ENCODE results near the gene PSMF1. TPM values are rescaled to one million over a fixed set of nuclear protein-coding genes. Genes with fewer than 3 reads are reported as not detected.

Gene PSMF1
- total RNA-seq, 1 donor from 2014 or later, result 20.7 TPM

DNA sequence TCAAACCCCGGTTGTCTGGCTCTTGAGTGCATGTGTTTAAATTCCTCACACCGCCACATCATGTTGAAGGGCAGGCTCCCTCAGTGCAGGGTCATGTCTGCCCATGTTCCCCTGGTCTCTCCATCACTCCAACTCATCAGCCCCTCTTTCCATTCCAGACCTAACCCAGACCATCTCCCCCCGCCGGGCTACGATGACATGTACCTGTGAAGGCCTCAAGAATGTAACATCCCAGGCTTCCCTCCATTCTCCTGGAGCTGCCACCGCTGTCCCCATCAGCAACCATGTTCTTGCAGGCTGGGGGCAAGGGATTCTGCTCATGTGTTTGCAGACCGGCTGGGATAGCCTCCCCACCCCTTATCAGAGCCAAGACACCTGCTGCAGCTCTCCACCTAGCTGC lies 46.5 kb downstream of the PSMF1 start:
- DNase-seq, result no peak

DNA sequence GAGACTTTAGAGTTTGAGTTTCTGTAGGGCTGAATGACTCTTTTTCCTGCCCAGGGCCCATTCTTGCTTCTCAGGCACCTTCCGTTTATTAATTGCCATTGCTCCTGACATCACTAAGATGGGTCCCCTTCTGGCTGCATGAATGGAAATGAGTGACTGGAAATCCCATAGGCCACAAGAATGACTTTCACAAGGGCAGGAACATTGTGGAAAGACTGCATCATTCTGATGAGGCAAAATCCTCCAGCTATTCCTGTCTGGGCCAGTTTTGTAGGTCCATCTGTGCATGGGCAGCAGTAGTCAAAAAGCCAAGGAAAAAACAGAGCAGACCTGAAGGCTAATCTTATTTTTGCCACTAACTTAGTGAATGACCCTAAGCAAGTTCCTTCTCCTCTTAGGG lies 47.1 kb downstream of the PSMF1 start:
- DNase-seq, result no peak

DNA sequence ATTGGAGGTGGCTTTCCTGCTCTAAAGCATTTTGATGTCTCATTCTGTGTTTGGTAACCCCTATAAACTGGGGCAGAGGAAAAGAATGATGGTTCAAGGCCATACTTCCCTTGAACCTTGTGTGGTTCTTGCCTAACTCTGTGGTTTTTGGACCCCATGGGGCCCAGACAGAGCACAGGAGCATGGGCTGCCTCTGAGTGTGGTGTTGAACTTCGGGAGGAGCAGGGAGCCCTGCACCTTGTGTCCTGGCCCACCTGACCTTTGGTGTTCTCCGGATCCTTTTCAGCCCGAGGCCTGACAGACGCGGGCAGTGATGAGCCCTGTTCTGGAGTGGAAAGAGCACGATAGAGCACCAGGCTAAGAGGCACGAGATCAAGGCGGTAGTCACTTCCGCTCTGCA lies 47.5 kb downstream of the PSMF1 start:
- no peak for DNase-seq

DNA sequence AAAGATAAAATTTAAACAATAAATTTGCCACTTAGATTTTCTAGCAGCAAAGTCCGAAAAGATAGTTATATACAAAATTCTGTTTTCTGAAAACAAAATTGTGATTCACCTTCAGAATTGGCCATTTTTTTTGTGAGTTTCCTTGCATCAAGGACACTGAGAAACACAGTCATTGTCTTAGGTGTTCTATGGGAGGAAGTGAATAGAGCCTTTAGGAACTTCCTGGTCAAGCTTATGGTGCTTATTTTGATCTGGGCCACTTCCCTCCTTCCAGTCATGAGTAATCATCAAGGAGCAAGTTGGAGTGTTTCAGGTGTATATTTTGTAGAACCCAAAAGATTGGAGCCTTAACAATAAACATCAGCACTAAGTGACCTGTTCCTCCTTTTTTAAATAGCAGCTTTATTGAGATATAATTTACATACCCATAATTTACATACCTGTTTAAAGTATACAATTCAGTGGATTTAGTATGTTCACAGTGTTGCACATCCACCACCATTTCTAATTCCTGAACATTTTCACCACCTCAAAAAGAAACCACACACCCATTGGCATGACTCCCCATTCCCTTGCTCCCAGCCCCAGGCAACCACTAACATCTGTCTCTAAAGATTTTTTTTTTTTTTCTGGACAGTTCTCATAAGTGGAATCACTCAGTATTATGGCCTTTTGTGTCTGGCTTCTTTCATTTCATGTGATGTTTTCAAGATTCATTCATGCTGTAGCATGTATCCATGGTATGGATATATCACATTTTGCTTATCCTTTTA lies 48.7 kb downstream of the PSMF1 start:
- DNase-seq, result no peak

DNA sequence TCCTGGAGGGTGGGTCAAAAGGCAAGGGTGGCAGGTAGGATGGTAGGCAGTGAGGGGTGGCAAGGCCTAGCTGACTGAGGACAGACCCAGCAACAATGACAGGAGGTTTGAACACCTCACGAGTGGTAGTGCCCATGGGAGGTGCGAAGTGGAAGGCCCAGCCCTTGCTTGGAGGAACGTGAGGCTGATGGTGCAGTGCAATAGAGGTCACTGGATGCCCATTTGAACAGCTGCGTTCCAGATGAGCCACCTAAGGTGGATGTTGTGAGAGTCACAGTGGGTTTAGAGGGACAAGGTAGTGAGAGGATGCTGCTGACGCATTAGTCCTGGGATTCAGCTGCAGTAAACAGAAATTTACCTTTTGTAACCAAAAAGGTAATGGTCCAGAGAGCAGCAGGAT lies 50.8 kb downstream of the PSMF1 start:
- no peak for DNase-seq

DNA sequence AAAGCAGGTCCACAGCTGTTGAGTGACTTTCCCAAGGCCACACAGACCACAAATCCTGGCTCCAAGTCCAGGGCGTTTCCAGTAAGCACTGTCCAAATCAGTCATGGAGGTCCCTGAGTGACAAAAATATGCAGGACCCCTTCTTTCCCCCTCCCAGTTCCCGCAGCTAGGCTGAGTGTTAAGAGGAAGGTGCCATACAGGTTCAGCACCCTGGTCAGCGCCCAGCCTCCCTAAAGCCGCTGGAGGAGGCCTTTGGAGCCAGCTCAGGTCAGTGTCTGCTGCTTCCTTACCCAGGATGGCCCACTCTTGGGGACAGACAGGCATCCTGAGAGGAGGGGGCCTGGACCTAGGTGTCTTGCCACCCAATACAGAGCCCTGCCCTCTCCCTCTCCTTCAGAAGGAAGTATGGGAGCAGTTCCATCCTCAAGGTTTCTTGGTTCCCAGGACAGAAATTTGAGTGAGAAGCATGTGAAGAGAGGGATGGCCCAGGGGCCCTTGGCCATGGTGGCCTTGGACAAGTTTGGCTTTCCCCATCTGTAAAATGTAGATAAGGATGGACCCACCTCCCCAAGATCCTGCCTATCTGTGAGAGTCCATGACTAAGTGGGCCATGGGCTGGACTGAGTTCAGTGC lies 53.2 kb downstream of the PSMF1 start:
- no peak for DNase-seq

DNA sequence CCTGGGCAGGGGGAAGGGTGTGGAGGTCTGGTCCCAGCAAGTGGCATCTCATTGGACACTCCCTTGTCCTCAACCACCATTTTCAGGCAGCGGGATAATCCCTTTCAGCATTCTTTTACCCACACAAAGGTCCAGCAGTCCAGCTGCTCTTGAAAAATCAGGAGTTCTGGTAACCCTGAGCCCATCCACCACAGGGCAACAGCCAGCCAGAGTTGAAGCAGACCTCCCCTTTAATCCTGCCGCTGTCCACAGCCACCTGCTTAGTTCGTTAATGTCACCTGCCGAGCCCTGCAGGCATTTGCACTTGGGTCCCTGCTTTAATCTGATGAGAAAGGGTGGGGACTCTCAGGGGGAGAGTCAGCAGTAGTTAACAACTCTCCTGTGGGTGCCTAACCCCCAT lies 55.3 kb downstream of the PSMF1 start:
- no peak for DNase-seq

DNA sequence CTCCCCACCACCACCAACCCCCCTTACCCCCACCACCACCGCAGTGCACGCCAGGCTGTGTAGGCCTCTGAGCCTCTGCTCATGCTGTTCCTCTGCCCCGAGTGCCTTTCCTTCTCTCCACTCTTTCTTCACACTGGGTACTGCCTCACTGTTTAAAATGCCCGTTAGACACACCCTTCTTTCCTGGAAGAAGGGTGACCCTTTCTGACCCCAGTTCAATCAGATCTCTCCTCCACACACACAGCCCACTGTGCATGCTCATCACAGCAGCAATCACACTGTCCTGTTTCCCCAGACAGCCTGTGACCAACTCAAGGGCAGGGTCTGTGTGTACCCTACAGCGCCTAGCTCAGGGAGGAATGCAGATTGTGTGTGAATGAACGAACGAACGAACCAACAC lies 56.4 kb downstream of the PSMF1 start:
- no peak for DNase-seq

DNA sequence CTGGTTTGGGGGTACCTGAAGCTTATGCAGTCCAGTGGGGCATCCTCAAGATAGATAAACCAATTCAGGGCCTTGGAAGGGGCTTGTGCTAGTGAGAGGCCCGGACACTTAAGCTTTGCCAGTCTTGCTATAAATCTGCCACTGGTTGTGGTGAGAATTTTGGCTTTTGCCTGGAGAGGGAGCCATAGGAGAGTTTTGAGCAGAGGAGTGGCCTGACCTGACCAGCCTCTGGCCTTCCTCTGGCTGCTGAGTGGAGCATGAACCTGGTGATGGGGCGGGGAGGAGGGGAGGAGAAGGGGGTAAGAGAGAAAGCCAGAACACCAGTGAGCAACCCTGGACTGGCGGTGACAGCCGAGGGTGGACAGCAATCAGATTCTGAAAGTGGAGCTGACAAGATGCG lies 59.3 kb downstream of the PSMF1 start:
- no peak for DNase-seq

DNA sequence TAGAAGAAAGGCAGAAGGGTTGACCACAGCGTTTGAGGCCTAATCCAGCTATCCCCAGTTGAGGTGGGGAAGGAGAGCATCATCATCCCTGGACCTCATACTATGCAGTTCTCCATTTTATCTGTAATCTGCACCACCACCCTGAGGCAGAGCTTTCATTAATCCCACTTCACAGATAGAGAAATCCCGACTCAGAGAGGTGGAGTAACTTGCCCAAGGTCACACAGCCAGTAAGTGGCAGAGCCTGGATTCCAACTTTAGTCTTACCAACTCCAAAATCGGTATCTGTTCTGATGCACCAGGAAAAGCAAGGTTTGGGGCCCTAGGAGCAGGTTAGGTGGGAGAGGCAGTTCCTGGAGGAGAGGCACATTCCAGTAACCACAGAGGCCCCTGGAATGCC lies 59.7 kb downstream of the PSMF1 start:
- no peak for DNase-seq

DNA sequence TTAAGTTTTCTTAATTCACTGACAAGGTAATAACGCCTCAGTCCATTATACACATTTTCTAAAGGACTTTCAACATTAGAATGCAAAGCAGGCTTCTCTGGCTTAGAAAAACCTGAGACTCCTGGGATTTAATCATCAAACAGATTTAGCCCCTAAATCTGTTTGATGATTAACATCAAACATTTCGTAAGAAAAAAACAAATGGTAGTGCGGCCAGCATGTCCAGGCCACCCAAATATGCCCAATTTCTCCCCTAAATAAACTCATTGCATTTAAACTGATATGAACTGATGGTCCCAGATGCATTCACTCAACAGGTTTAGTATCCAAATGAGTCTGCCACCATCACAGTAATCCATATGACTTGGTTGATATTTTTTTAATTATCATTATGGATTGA lies 60.2 kb downstream of the PSMF1 start:
- DNase-seq, result no peak

DNA sequence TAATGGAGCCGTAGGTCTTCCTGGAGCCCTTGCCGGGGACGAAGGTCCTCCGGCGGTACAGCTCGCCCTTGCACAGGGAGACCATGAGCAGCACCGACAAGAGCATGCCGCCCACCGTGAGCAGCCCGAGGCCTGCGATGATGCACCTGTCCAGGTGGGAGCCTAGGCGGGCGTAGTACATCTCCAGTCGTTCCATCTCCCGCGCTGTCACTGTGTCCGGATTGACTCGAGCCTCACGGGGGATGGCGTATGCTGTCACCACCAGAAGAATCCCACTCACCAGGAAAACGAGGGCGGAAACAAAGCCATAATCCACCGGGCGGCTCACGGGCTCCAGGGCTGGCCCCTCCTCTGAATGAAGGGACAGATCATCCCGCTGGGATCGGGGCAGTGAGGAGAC lies 62.5 kb downstream of the PSMF1 start:
- no peak for DNase-seq

DNA sequence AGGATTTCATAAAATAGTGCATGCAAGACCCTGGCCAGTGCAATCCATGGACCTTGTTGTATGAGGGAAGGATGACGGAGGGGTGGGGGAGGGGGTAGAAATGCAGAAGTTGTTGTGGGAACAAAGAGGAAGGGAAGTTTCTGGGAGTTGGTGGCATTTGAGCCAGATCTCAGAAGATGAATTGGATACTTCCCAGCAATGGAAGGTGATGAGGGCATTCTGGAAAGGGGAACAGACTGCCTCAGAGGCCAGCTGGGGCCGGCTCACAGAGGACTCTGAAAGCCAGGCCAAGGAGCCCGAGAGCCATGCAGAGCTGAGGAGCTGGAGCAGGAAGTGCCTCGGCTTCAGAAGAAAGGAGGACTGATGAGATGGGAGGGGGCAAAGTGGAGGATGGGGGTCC lies 63.7 kb downstream of the PSMF1 start:
- no peak for DNase-seq

DNA sequence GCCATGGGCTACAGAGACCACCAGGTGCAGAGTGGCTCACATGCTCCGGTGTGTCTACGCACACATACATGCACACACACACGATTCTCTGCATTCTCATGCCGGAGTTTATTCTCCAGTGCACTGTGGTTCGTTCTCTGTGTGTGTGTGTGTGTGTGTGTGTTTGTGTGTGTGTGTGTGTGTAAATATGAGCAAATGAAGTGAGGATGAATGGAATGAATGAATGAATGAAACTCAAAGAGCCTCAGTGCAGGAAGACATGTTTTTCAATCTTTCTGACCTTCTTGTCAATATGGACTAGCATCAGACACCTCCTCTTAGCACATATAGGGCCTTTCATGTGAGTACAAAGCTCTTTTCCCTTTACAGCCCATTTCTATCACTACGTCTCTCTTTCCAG lies 64.8 kb downstream of the PSMF1 start:
- no peak for DNase-seq

DNA sequence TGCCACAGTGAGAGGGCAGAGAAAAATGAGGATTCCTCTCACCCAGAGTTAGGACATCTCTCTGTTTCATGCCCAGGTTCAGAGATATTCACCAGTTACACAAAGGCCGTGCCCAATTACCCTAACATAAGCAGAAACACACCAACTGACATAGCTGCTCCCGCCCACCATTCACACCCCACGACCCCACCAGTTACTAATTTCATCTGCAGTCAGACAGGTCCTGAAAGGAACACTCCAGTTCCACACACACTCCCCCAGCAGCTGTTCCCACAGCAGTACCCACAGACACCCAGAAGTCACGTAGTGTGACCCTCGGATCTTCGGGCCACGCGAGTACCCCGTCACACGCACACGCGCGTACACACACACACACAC lies 65.8 kb downstream of the PSMF1 start:
- DNase-seq, result no peak

DNA sequence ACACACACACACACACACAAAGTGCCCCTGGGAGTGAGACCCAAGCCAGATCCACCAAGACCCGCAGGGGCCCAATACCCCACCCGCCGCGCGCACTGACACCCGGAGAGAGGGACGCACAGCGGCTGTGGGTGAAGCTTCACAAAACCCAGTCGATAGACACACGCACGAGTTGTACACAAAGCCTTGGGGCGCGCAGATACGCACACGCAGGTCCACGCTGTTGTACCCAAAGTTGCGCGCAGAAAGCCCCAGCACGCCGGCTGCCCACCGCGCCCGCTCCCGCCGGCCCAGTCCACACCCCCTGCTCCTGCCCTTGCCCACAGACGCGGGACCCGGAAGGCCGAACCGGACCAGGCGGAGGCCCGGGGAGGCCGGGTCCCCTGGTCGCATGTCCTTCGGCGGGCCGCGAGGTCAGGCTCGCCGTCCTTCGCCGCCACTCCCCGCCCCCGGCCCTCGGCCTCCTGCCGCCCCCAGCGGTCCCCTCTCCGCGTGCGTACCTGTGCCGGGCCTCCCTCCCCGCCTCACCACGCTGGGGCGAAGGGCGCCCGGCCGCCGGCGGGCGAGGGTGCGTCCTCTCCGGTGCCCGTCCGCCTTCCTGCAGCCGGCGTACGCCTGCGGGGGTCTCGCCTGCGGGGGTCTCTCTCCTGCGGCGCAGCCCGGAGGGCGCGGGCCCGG lies 66.4 kb downstream of the PSMF1 start, which contains the start of gene TMEM74B:
Gene TMEM74B (minus strand): TSS at position 344 of the 678 bp plus-strand sequence. CDS start 1,180 bp downstream, outside the sequence.
- no peak for DNase-seq

DNA sequence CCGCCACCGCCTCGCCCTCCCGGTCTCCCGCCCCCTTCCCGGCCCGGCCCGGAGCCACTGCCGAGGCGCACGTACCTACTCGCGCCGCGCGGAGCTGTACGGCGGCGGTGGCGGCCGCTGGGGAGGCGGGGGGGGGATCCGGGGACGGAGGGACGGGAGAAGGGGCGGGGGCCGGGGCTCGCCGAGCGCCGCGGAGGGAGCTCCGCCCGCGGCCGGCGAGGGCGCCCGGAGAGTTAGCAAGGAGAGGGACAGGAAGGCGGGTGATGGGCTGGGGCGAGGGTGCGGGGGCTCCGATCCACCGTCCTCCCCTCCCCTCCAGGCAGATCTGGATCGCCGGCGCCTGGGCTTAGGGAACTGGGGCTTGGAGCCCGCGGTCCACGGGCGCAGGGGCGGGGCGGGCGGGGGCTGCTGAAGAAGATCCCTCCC lies 66.9 kb downstream of the PSMF1 start:
- DNase-seq, result no peak

DNA sequence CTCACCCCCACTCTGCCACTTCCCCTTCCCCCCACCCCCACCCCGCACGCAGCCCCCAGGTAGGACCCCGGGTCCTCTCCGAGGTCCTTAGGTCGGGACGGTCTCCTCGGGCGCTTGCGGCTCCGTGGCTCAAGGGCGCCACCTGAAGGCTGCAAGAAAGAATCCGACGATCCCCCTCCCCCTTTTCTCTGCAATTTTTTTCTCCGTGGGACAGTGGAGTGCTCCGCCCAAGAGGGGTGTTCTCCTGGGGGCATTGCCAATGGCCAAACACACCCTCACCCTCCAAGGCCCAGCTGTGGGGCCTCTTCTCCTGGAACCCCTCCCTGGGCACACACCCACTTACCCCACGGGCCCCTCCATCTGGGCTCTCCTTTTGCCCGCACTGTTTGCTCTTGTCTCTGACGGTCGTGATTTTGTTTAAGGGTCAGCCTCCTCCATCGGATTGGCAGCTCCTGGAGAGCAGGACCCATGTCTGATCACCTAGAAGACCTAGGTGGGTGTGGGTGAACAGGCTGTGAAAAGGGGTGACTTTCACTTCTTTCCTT lies 67.5 kb downstream of the PSMF1 start:
- peak; percentile 10 for DNase-seq

DNA sequence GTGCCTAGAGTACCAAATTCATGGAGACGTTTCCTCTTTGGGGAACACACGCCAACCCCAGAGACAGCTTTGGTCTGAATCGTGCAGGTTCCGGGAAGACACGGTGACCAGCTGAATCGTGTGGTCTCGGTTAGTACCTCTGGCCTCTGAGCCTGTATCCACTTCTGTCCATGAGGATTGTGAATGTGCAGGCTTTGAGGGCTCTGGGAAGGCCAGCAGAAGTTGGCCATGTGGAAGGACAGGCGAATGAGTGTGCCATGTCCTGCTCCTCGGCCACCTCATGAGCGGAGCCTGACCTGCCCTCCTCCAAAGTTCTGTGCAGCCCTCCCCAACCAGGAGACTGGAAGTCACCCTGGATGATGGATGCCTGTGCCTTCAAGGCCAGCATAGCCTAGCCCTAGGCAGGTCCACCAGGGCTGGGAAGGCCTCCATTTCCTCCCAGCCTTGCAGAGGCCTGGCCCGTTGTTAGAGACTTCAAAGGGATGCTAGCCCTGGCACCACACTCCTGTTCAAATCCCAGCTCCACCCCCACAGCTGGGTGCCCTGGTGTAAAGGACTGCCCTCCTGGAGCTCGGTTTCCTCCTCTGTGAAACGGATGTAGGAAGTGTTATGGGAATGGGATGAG lies 68.1 kb downstream of the PSMF1 start:
- DNase-seq, result no peak

DNA sequence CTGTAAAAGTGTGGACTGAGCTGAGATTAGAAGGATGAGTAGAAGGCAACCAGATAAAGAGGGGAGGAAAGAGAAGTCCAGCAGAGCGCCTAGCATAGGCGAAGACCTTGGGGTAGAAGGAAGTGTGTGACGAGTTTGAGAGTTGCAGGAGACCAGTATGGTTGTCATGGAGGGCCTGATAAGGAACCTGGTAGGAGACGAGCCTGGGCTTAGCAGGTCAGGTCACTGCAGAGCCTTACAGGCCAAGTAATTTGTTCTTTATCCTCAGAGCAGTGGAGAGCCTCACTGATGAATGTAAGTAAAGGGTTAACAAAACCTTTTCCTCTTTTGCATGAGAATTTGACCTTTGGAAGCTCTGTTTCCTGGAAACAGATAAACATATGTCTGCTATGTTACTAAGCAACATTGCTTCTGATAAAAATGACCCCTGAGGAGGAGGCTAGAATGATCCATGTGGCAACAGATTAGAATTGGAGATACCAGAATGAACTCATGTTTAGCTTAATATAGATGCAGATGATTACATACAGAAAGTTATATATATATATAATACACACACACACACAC lies 69.3 kb downstream of the PSMF1 start:
- no peak for DNase-seq

DNA sequence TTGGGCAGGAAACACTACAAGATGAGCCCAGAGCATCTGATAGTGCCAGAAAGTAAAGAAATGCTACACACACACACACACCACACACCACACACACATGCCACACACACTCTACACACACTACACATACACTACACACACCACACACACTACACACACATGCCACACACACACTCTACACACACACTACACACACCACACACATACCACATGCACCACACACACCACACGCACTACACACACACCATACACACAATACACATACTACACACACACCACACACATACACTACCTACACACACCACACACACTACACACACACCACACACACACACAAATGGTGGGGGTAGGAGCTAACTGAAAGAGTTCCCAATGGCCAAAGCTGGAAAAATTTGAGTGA lies 69.9 kb downstream of the PSMF1 start:
- DNase-seq, result no peak

DNA sequence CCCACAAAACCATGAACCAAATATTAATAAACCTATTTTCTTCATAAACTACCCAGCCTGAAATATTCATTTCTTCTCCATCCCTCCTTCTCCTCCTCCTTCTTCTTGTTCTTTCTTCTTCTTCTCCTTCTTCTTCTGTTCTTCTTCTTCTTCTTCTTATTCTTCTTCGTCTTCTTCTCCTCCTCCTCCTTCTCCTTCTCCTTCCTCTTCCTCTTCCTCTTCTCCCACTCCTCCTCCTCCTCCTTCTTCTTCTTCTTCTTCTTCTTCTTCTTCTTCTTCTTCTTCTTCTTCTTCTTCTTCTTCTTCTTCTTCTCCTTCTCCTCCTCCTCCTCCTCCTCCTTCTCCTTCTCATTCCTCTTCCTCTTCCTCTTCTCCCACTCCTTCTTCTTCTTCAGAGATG lies 71.4 kb downstream of the PSMF1 start:
- no peak for DNase-seq

DNA sequence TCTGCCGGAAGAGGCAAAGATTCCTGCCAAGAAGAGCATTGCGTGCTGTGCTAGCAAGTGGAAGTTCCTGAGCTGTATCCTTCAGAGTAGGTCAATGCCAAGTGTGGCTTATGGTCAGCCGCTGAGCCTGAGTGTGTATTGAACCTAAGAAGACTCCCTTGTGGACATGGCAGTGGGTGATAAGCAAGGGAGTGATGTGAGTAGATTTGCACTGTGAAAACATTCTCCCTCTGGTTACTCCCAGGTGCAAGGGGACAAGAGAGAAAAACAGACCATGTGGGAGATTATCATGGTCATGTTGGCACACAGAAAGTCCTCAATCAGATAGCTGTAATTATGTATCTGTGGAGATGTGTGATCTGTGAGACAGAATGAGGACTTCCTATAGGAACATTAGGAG lies 72.4 kb downstream of the PSMF1 start:
- DNase-seq, result no peak

Data from occipital lobe (tissue), 2 donors.